ENCODE data around the gene CAST. TPM values are rescaled to one million over a fixed set of nuclear protein-coding genes. Genes with fewer than 3 reads are reported as not detected.

Gene CAST
- total and polyA plus RNA-seq, 2 donors (not counting 3 experiments of a cell fraction or from before 2014, with no cell fraction given) = 33.7 to 194 TPM

- Histone ChIP-seq H3K79me2 (ENCODE audit: control insufficient read depth, insufficient read depth, low read length) (no peaks in the 10 kb centered on the region), H3K4me3 (replicated peaks in 1 of 3; ENCODE audit: insufficient read depth in 1 of 3, low read depth in 1 of 3, low read length in 3 of 3) (no peak overlapping the region), H3K36me3 (ENCODE audit: control insufficient read depth in 2 of 2, extremely low read depth in 1 of 2, insufficient read depth in 2 of 2, low read length in 2 of 2) (no peaks in the 10 kb centered on the region), H3K4me2 (ENCODE audit: insufficient read depth, low read length) (no peak overlapping the region), H3K4me1 (ENCODE audit: control insufficient read depth, extremely low read depth, insufficient read depth, low read length) (no peaks in the 10 kb centered on the region), H4K20me1 (replicated peaks; ENCODE audit: control insufficient read depth, extremely low read depth, insufficient read depth, low read length) (no peaks in the 10 kb centered on the region), H3K27me3 (ENCODE audit: control insufficient read depth in 2 of 2, insufficient read depth in 2 of 2, low read length in 2 of 2) (no peaks in the 10 kb centered on the region), H3K9me3 (replicated peaks; ENCODE audit: control insufficient read depth, insufficient read depth, low read length) (no peaks in the 10 kb centered on the region), H2AFZ (ENCODE audit: low read depth, low read length) (no peak overlapping the region), H3K9me1 (replicated peaks; ENCODE audit: control insufficient read depth, extremely low read depth, insufficient read depth, low read length) (no peaks in the 10 kb centered on the region), H3K27ac (ENCODE audit: insufficient read depth, low read depth, low read length) (no peak overlapping the region), H3K9ac (replicated peaks; ENCODE audit: extremely low read depth, insufficient read depth, low read length) (no peak overlapping the region)
- ChIA-PET POLR2A (no interaction called here), CTCF (no interaction called here)
- DNase-seq (ENCODE audit: low read depth, low spot score) (no peak), FAIRE-seq (no peak)
- dilution Hi-C loops (cut with MboI; ENCODE audit: extremely low pct_ligation_motif_present, low sequenced_read_pairs) (no loop called here), intact Hi-C loops (cut with micrococcal nuclease) (no loop called here)
- TF ChIP-seq MYC (IDR thresholded peaks at IDR 0.05; ENCODE audit: low read depth, low read length) (no peak), POLR2AphosphoS5 (IDR thresholded peaks at IDR 0.05; ENCODE audit: insufficient read depth, low read depth, low read length) (no peak), POLR2A (IDR thresholded peaks at IDR 0.05; ENCODE audit: low read depth, low read length) (no peak), MAX (IDR thresholded peaks at IDR 0.05; ENCODE audit: insufficient read depth, insufficient read length) (no peak), FOS (IDR thresholded peaks at IDR 0.05; ENCODE audit: borderline replicate concordance, insufficient read depth, low read length) (no peak), GATA2 (IDR thresholded peaks at IDR 0.05; ENCODE audit: insufficient read depth, insufficient read length, low read depth, low read length) (no peak), JUN (IDR thresholded peaks at IDR 0.05; ENCODE audit: borderline replicate concordance, insufficient read depth, insufficient read length, low read depth) (no peak), CTCF (IDR thresholded peaks at IDR 0.05; ENCODE audit: extremely low read depth in 1 of 2, insufficient read depth in 1 of 2, low read depth in 1 of 2, low read length in 2 of 2) (no peak), EZH2 (IDR thresholded peaks at IDR 0.05; ENCODE audit: borderline replicate concordance, low read depth, low read length, severe bottlenecking) (no peak)
- BruUV-seq (replicated peaks) = no TSS peak
Observed at GRCh38 chr5:96645091-96645490, 17.1 kb upstream of the CAST start.

All from endothelial cell of umbilical vein (primary cell).